Stimulated activated naive CD4-positive, alpha-beta T cell (primary cell): ENCODE data around the gene CASZ1.

Experiments
- DNase-seq, 6 experiments: peaks; one replicate each; lab custom pipeline; 2025; lab: John Stamatoyannopoulos, UW

The CASZ1 gene

DNA sequence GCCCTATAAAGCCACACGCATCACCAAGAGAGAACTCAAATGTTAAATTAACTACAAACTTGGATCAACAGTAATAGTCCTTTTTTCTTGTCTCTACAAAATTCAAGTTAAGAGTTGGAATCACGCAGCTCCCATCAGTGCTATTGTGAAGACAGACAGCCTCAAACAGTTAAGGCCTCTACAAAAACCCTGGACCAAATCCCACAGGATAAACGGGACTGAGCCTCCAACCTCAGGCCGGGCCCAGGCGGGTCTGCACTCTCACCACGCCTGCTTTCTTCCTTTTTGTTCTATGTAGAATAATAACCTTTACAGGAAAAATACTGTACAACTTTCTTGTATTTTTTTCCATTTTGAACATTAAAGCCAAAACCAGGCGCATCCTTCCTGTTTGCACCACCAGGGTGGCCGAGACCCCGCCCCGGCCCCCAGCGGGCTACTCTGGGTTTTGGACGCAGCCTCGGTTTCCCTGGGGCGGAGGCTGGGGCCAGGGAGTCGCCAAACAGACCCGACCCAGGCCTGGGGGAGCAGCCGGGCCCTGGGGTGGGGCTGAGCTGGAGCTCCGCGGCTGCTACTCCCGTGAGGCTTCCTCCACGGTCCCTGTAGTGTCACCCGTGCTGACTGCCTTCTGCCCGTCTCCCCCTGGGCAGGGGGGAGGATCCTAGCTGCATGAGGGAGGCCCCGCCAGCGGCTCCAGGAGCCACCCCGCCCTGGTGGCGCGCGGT lies 158.4 kb downstream of the CASZ1 start:
- DNase-seq, result peak in 2 of 6 experiments; percentile 16 to 26

DNA sequence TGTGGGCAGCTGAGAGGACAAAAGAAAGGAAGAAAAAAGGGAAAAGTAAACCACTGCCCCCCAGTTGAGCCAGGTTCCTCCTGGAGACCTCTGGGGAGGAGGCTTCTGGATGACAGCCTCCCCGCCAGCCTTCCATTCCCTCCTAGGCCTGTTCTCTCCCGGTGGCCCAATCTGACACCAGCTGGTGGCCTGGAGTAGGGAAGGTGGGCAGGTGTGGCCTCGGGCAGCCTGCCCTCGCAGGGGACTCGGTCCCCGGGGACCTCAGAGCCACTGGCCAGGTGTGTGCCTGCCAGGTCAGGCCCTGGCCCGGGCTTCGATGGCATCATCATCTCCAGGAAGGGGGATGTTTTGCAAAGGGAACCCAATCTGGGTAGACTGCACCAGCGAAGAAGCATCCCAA lies 159.0 kb downstream of the CASZ1 start:
- no peak for DNase-seq

DNA sequence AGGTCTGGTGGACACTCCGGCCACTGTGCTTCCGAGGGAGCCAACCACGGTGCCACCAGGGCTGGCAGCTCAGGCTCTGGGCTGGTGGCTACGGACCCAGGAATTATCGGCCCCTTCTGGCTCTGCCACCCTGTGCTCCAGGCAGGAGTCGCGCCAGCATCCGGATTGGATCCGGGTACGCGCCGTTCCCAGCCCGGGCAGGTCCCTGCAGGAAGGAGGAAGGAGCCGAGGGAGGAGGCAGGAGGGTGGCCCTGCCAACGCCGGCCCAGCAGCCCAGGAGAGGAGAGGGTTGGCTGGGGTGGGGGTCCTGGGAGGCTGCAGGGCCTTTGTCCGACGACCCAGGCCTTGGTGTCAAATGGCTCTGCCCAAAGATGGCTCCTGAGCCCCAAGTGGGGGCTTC lies 160.5 kb downstream of the CASZ1 start:
- no peak for DNase-seq

DNA sequence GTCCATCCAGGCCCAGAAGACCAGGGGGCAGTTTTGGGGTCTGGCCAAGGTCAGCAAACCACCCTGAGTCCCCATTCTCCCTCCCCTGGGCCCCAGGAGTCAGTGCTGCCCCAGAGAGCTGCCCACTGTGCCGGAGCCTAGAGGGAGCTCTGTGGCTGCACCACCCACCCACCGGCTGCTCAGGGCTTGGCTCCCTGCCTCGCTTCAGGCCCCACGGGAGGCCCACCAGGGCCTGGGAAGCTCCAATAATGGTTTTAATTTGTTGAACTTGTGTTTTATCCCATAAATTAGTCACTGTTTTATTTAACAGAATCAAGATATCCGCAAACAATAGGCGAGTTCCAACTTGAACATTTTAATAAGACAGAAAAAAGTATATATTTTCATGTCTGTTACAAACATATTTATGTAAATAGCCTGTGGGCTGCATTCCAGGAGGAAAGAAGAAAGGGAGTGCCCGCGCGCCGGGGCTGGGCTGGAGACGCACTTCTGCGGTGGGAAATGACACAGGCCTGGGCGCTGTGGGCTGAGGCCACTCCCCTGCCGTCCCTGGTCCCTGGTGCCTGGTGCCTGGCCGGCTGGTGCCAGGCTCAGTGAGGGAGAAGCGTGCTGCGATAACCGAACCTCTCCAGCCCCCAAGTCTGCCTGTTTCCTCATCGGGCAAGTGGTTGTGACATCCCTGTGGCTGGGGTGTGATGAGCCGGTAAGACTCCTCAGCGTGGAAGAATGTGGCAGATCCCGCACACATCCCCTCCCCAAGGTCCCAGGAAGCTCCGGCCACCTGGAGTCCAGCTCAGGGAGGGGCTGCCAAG lies 161.2 kb downstream of the CASZ1 start:
- DNase-seq, result no peak

DNA sequence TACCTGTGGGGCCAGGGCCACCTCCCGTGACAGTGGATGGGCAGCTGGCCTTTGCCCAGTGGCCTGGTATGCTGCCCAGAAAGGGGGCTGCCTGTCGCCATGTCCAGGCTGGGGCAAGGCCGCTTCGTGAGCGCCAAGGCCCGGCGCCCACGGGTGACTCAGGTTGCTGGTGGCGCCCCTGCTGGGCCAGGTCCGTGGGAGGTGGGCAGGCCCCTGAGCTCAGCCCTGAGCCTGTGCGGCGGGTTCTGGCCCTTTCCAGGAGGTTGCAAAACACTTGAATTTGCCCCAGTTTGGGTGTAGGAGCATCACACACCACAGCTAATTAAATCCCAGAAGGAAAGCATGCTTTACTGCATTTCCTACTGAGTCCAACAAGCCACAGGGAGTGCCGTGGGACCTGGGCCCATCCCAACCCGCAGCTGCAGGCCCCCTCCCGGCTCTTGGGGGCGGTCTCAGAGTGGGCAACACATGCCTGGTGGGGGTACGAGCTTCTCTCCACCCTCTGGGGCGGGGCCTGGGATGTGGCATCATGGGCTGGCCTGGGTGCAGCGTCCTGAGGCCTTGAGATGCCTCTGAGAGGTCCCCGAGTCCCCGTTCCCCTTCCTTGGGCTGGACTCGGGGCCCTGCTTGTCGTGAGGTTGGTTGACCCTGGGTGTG lies 161.9 kb downstream of the CASZ1 start:
- DNase-seq, result no peak

DNA sequence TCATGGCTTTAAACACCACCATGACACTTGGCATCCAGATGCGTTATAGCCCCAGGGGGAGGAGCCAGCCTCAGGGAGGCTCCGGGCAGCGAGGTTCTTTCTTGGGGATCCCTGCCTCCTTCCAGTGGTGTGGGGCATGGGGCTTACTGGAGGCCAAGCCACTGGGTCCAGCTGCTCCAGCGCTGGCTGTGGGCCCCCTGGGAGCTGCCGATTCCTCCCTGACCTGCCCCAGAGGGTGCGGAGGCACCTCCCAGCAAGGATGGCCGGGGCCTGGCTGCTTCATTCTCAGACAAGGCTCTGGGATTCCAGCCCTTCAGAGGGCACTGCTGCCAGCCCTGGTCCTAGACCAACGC lies 162.4 kb downstream of the CASZ1 start:
- DNase-seq, result no peak

DNA sequence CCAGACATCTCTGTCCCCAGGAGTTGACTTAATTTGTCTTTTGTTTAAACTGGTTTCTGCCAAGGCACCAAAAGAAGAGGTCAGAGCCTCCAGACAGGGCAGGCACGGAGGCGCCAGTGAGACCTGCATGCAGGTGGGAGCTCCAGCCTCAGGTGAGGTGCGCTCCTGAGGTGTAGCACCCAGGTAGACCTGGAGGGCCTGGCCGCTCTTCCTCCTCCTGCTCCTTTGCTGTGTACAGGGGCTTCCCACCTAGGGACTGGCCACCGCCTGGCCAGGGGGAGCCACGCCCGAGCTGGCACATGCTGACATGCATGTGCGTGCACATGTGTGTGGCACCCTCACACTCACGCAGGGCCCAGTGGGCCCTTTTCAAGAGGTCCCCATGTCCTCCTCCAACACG lies 163.0 kb downstream of the CASZ1 start:
- no peak for DNase-seq

DNA sequence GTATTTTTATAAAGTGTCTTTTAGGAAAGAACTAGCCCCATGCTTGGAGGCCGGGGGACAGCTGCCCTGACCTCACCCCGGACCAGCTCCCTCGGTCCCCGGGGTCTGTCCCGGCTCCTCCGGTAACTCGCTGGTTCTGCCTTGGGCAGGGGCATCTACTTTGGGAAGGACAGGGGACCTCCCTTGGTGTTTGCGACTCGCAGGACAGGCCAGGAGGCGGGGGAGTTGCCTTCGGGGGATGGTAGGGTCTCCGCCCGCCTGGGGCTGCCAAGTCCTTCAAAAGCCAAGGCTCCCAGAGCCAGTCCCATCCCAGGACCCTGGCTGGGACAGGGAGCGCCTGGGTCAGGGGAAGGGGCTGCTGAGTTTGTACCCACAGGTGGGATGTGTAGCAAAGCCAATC lies 163.8 kb downstream of the CASZ1 start:
- no peak for DNase-seq

DNA sequence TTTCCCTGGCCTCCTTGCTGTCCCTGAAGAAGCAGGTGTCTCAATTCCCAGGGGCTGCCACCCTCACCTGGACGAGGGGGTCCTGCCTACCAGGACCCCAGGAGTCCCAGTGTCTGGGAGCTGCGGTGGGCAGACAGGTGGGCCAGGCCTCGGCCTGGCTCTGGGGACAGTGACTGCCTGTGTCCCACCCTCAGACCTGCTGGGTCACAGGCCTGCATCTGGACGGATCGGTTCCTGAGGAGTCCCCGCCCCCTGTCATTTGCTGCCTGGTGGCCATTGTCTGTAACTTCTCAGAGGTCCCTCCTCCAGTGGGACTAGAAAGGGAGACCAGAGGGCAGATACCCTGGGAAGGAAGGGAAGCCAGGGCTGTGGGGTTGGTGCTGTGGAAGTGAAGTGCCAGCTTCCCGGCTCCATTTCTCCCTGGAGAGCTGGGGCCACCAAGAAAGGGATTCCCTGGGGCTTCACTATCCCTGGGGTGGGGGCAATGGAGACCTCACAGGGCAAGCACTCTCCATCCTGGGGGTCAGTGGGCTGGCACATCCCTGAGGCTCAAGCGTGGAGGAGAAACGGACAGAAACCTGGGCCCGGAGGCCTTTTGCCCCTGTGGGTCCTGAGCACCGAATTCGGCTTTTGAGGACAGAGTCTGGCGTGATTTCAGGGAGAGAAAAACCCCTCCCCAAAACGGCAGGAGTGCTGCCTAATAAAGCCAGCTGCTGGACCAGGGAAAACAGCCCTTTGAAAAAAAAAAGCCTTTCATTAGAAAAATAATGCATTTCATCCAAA lies 164.4 kb downstream of the CASZ1 start:
- no peak for DNase-seq

DNA sequence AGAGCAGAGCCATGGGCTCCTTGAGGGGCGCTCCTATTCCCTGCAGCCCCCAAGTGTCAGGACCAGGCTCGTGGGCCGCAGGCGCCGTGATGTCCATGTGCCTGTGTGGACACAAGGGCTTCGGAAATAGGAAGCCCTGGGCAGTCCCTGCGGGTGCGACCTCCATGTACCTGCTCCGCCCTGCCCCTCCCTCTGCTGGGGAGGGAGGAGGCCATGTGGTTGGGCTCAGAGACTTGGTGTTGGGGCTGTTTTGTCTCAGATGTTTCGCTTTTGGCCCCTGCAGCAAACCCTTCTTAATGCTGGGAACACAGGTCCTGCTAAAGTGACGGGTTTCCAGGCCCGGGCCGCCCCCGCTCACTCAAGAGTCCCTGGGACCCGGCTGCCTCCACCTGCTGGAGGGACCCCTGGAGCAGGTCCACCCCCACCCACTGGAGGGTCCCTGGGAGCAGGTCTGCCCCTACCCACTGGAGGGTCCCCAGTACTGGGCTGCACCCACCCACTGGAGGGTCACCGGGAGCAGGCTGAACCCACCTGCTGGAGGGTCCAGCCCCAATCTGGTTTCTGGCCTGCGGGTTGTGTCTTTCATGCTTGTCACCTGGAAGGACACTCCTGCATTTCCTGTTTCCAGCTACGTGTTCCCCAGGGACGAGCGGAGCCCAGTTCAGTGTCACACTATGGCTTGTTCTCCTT lies 165.2 kb downstream of the CASZ1 start:
- DNase-seq, result no peak

DNA sequence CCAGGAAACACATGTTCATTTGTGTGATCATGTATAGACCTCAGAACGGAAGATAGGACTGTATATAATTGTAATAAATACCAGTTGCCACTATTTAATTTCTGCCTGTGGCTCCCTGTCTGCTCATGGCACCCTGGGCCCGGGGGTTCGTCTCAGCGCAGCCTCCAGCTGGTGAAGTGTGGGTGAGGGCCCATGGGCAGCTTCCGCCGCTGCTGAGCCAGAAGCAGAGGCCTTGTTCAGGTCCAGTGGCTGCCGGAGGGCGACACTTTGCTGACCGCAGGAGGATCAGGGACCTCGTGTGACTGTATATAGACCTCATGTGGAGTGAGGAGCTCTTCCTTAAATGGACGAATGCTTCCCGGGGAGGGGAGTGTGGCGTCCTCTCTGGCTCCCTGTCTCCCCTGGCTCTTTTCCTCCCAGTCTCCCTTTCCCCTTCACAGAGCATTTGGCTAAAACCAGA lies 165.8 kb downstream of the CASZ1 start:
- no peak for DNase-seq

DNA sequence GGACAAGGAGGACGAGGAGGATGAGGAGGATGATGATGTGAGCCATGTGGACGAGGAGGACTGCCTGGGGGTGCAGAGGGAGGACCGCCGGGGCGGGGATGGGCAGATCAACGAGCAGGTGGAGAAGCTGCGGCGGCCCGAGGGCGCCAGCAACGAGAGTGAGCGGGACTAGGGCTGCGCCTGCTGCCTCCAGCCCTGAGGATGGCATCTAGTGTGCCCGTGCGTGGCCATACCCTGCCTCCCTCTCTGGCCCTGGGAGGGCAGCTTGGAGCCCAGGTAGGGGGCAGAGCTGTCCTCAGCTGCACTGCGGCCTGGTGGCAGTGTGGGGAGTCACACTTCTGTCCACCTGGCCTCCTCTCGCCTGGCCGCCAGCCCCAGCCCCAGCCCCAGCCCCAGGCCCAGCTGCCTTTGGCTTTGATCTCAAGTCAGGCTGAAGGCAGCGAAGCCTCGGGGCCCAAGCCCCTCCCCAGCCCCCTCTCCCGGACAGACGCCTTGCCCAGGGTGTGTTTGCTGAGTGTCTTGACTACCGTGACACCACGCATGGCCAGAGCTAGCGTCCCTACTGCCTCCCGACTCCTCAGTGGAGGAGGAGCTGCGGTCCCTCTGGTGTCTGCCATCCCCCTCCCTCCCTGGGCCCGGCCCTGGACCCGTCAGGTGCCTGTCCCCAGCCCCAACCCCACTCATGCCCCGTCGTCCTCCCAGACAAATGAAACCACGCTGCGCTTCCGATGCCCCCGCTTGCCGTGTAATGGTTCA lies 166.5 kb downstream of the CASZ1 start:
- no peak for DNase-seq

DNA sequence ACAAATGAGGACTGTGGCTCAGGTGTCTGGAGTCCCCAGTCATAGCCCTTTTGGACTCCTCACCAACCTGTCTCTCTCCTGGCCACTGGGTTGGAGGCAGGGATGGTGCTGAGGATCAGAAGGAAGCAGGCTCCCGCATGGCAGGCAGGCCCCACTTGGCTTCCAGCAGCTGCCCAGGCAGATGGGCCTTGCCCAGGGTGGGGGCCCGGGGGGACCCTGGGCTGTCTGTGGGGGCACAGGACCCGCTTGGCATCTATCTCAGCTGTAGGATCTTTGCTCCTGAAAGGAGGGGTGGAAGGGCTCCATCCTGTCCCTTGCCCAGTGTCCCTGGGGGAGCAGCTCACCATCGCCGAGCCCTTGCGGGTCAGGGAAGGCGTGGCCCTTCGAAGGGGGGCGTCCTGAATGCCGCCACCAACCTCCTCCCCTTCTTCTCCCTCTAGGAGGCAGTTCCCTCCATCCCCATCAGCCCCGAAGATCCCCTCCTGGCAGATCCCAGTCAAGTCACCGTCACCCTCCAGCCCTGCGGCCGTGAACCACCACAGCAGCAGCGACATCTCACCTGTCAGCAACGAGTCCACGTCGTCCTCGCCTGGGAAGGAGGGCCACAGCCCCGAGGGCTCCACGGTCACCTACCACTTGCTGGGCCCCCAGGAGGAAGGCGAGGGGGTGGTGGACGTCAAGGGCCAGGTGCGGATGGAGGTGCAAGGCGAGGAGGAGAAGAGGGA lies 167.2 kb downstream of the CASZ1 start:
- no peak for DNase-seq

DNA sequence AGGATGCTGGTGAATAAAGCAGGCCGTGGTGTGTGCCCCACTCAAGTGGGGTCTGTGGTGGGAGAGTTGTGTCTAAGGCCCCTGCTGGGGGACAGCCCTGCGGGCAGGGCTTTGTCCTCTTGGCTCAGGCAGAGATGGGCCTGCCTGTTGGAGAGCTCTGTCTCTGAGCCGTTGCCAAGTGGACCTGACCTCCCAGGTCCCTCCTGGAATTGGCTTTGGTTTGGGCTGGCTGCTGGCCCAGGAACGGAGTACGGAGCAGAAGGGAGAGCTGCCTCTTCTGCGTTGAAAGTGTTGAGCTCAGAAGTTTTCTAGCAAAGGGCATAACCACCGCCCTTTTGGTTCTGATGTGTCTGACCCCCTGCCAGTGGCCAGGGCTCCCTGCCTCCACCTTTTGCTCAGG lies 167.8 kb downstream of the CASZ1 start:
- DNase-seq, result no peak

DNA sequence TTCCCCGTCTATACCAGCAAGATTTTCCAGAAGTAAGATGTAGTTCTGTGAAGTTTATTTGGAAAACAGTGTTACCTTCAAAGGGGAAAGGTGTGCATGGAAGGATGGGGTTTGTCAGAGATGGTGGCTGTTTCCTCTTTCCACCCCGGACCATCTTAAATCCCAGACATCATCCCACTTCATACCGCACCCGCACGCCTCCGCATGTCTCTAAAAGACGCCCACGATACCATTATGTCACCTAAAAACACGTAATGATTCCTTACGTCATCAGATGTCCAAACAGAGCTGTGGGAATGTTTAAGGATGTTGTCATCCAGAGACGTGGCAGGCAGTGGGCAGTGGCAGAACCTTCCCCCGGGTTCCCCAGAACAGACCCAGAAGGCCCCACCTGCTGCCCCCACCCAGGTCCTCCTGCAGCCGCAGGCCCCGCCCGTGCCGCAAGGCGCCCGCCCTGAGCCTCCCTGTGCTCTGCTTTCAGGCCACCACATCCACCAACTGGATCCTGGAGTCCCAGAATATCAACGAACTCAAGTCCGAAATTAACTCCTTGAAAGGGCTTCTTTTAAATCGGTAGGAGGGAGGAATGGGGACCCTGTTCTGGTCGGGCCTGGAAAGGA lies 169.5 kb downstream of the CASZ1 start:
- no peak for DNase-seq

DNA sequence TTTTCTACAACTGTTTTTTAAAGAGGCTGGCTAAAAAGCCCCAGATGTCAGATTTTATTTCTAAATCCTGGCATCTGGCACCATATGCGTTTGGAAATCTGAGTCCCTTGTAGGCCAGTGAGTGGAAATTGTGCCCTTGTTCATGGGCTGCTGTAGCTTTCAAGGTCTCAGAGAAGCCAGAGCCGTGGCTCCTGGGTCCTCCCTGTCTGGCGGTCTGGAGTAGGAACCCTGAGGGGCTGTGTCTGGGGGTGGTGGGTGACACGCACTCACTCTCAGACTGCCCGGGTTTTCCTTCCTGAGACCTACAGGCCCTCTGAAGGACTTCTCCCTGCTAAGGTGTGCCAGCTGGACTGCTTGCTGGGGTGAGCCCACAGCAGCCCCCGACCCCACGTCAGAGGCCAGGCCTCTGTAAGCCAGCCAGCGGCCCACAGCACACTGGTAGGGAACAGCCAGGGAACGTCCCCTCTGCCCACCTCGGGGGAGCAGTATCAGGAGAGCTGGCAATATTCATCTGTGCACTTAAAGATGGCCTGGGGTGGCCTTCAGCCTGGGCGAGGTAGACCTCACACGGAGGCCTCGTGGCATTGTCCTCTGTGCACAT lies 170.2 kb downstream of the CASZ1 start:
- no peak for DNase-seq

DNA sequence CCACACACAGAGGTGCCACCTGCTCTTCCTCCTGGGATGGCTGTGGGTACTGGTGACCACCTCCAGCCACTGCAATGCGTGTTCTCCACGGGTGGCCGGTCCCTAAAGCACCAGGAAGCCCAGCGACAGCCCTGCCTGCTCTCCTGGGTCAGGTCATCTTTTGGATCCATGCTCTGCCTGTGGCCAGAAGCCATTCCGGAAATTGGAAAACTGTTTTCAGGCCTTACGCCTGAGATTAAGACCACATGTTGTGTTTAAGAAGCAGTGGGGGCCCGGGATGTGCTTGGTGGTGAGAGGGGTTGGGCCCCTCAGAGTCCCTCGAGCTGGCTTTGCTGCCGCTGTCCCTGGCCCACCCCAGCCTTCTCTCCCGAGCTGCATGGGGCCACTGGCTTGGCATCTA lies 170.9 kb downstream of the CASZ1 start:
- DNase-seq, result no peak

DNA sequence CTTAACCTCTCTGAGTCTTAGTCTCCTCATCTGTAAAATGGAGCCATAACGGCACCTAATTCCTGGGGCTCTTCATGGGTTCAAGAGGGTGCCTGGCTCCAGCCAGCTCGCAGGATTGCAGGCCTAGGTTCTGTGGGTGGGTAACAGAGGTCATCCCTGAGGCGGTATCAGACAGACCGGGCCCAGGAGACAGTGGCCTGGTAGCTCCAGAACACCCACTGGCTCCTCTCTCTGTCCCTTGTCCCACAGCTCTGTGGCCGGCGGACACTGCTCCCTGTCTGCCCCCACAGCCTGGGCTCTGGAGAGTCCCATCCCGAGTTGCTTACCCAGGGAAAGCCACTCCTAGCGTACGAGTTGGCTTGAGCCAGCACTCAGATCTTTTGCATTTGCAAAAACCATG lies 171.4 kb downstream of the CASZ1 start:
- DNase-seq, result no peak
